ENCODE data around the gene LEPR.
"Not testable (repeated sequence)": the region's sequence is repeated elsewhere in the genome, so short reads cannot be mapped to it uniquely, and the experiment has no call there.

Gene LEPR, protein sequence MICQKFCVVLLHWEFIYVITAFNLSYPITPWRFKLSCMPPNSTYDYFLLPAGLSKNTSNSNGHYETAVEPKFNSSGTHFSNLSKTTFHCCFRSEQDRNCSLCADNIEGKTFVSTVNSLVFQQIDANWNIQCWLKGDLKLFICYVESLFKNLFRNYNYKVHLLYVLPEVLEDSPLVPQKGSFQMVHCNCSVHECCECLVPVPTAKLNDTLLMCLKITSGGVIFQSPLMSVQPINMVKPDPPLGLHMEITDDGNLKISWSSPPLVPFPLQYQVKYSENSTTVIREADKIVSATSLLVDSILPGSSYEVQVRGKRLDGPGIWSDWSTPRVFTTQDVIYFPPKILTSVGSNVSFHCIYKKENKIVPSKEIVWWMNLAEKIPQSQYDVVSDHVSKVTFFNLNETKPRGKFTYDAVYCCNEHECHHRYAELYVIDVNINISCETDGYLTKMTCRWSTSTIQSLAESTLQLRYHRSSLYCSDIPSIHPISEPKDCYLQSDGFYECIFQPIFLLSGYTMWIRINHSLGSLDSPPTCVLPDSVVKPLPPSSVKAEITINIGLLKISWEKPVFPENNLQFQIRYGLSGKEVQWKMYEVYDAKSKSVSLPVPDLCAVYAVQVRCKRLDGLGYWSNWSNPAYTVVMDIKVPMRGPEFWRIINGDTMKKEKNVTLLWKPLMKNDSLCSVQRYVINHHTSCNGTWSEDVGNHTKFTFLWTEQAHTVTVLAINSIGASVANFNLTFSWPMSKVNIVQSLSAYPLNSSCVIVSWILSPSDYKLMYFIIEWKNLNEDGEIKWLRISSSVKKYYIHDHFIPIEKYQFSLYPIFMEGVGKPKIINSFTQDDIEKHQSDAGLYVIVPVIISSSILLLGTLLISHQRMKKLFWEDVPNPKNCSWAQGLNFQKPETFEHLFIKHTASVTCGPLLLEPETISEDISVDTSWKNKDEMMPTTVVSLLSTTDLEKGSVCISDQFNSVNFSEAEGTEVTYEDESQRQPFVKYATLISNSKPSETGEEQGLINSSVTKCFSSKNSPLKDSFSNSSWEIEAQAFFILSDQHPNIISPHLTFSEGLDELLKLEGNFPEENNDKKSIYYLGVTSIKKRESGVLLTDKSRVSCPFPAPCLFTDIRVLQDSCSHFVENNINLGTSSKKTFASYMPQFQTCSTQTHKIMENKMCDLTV

DNA sequence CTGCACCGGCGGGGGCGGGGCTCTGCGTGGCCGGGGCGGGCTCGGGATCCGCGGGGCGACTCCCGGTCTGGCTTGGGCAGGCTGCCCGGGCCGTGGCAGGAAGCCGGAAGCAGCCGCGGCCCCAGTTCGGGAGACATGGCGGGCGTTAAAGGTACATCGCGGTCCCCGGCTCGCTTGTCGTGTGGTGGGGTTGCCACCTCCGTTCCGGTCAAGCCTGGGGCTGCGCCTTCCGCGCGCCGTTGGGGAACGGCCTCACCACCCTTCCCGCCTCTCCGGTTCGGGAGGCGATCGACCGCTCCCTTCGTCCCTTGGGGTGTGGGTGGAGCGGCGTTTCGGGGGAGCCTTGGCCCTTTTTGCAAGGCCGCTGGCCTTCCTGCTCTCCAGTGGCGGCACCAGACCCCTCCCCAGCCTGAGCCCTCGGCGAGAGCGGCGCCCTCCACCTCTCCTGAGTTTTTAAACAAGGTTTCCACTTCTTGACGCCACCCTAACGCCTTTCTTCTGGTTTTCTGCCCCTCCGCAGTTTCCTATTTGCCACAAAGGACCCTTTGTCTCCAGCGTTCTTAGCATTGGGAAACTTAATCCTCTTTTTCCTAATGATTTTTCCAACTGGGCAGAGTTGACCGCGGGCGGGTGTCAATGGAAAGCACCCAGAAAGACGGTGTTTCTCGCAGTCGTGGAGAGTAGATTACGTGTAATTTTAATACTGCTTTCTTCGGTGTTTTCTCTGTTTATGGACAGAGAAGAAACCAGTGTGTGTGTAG, at the start of gene LEPR, which contains the start of gene LEPROT:
Gene LEPR, plus strand, starts transcription at position 79 of the 761 bp plus-strand sequence. CDS start 144,898 bp downstream, outside the sequence.
Gene LEPROT, plus strand, starts transcription at position 79 of the 761 bp plus-strand sequence. Its CDS starts 57 bp downstream, at position 136.
- no peak for DNase-seq (ENCODE audit: low read depth in 2 of 2)

GRCh38 chr1:65371544-65371943, 48.9 kb upstream of the LEPR start:
- no peak for DNase-seq (ENCODE audit: low read depth in 2 of 2)

- no peak for DNase-seq (ENCODE audit: low read depth in 2 of 2)
Measured at GRCh38 chr1:65372557-65372956, 47.9 kb upstream of the LEPR start.

DNA sequence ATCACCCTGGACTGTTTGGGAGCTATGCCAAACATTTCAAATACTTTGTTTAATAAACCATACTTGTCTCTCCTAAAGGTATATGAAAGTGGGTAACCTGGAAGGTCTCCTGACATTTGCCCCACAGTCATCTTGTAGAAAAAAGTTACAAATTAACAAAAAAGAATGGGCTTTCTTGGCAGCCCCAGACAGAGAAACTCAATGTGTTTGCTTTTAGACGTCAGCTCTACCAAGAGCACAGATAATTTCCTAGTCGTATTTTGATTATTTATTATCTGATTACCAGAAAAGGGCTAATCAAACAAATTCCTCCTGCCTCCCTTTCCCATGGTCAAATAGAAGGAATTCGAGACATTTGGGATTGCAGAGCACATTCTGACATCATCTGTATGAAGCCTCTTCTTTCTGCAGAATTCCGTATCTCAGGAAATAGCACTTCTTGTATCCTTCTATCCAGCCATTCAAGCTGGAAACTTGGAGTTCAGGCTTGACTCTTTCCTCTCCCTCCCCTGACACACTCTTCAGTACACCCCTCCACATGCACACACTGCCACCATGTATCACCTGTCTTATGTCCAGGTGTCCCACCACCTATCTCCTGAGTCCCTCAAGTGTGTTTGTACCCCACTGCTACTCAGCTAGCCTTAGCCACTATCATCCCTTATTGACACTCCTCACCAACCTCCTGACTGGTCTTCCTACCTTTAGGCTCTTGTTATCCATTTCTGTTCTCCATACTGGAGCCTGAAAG, 42.8 kb upstream of the LEPR start:
- no peak for DNase-seq (ENCODE audit: low read depth in 2 of 2)

- DNase-seq (ENCODE audit: low read depth in 2 of 2) = no peak
Measured at GRCh38 chr1:65378247-65378946, 42.1 kb upstream of the LEPR start.

- not testable (repeated sequence) for DNase-seq (ENCODE audit: low read depth in 2 of 2)
Measured at GRCh38 chr1:65384426-65384825, 36.0 kb upstream of the LEPR start.

DNA sequence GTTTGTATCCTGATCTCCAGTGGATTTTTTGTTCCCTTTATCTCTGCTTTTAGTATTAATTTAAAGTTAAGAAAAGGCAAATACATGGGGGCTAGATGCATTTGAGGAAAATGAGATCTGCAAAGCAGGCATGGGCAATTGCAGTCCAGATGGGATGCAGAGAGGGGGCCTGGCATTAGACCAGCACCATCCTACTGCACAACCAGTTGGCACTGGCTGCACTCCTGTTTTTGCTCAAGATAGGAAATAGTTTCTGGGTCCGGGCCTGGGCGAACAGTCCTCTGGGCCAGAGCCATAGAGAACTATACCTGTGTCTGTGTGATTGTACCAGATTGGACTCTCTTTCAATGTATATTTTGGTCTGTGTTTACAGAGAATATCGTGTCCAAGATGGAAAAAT, 34.0 kb upstream of the LEPR start:
- DNase-seq (ENCODE audit: low read depth in 2 of 2) = no peak

DNA sequence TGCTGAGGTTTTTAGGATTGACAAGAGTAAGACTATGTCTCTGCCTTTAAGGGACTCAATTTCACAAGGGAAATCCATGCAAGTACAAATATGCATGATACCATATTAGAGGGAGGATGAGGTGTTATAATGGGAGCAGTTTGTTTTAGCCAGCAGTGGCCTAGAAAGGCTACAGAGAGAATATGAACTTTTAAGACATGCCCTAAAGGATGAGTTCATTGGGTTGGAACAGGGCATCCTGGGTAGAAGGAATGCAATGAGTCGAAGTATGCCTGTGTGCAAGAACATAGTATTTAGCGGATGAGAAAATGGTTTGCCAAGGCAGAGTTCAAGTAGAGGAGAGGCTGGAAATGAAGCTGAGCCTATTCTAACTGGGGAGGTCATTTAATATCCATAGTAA, 32.6 kb upstream of the LEPR start:
- DNase-seq (ENCODE audit: low read depth in 2 of 2) = no peak

DNA sequence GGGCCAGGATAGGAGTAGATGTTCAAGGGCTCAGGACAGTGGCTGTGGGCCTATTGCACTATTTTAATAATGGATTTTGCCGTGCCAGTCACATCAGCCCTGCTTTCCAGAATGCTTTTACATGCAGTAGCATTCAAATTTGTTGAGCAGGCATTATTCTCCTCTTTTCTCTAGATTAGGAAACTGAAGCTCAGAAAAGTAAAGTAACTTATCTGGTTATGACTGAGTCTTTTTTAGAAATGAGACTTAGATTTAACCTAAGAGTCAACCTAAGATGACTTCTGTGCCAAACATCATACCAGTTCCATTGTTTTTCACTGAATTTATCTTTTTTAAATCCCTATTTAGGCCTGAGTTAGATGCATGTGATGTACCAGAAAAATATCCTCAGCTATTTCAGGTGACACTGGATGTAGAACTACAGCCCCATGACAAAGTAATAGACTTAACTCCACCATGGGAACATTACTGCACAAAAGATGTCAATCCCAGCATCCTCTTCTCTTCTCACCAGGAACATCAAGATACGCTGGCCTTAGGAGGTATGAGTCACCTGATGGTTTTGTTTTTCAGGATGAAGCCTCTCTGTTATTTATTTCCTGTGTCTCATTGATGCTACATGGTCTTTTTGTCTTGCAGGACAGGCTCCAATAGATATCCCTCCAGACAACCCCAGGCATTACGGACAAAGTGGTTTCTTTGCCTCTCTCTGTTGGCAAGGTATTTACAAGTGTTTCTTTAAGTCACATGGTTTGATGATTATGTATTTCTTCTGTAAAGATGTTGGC, 31.4 kb upstream of the LEPR start:
- no peak for DNase-seq (ENCODE audit: low read depth in 2 of 2)

- no peak for DNase-seq (ENCODE audit: low read depth in 2 of 2)
Measured at GRCh38 chr1:65392497-65392896, 28.0 kb upstream of the LEPR start.

DNA sequence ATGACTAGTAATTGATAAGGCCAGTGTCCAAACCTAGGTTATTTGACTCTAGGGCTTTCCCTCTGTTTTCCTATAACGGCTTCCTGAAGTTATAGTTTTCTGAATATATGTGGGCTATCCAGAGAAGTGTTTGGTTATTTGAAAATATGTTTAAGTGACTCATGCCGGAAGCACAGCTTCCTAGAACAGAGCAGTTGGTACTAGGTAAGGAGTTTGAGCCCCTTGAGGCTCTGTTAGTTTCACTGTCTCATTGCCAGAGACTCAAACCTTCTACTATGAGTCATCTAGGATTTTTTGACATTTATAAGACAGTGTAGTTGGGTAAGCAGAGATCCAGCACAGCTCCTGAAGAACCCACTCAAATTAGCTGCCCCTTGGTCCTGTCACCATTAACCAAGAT, 27.1 kb upstream of the LEPR start:
- DNase-seq (ENCODE audit: low read depth in 2 of 2) = peak in 1 of 2 donors; percentile 1

GRCh38 chr1:65393928-65394327, 26.5 kb upstream of the LEPR start:
- DNase-seq (ENCODE audit: low read depth in 2 of 2) = no peak

DNA sequence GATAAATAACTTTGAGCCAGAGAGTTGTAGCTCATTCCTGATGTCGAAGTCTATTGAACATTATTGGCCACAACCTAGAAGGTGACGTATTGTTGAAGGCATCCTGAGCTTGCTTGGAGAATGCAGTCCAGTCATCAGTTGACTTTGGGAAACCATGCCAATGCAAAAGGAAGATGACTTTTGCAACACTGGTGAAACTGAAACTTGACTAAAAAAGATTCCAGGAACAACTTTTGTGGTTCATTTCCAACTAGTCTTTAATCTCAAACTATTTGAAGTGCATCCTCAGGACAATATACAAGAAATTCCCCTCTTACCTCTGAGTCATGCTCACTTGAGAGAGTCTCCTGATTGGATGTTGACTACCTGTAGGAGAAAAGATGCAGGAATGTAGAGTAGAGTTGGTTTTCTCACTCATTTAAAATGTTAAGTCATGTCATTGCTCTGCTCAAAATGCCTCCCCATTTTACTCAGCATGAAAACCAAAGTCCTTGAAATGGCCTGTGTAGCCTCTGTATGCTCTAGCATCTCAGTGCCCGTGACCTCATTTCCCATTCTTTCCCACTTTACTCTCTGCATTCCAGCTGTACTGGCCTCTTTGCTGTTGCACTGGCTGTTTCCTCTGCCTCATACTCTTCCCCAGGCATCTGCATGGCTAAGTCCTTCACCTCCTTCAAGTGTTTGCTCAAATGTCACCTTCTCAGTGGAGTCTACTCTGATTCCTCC, 24.4 kb upstream of the LEPR start:
- DNase-seq (ENCODE audit: low read depth in 2 of 2) = no peak

DNA sequence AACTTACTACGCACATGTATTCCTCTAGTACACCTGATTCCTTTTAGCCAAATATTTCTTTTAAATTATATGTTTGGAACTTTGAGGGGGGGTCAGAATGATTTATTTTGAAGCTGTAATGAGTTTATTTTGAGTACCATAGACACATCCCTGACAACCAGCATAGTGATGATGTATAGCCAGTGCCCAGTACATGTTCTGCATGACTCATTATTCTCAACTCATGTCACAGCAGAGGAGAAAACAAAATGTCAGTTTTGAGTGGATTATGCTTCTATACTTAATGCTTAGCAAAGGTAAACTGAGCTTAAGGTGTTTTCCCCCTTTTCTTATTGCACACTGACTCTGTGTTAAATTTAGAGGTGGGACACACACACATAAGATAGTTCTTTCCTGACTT, 22.4 kb upstream of the LEPR start:
- no peak for DNase-seq (ENCODE audit: low read depth in 2 of 2)

GRCh38 chr1:65399003-65399402, 21.5 kb upstream of the LEPR start:
- no peak for DNase-seq (ENCODE audit: low read depth in 2 of 2)

- DNase-seq (ENCODE audit: low read depth in 2 of 2) = no peak
Measured at GRCh38 chr1:65401612-65402011, 18.9 kb upstream of the LEPR start.

DNA sequence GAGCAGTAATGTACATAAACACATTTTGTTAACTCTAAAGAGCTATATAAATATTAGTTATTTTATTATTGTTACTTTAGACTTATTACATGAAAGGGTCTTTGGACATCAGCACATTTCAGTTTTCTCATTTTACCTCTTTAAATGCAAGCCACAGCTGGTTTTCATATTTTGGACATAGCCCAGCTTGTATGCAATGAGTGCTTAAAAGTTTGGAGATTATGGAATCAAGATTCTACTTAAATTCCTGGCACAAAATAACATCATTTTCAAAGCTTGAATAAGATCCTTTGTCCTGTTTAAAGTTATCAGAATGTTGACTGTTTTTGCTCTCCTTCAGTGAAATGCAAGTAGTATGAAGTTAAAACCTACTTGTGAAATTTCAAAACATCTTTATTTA, 15.5 kb upstream of the LEPR start:
- DNase-seq (ENCODE audit: low read depth in 2 of 2) = no peak

- DNase-seq (ENCODE audit: low read depth in 2 of 2) = no peak
Measured at GRCh38 chr1:65407877-65408276, 12.6 kb upstream of the LEPR start.

GRCh38 chr1:65409314-65409713, 11.2 kb upstream of the LEPR start:
- DNase-seq (ENCODE audit: low read depth in 2 of 2) = no peak

Data from stimulated activated CD4-positive, alpha-beta T cell treated with anti-CD3 and anti-CD28 coated beads, Interleukin-1b, Interleukin-23, amount 100 ng/mL, for 4 hours (primary cell).